Measurements from ENCODE around the gene TRAF4. TPM values are rescaled to one million over a fixed set of nuclear protein-coding genes. Genes with fewer than 3 reads are reported as not detected.

Gene TRAF4
- total and polyA plus RNA-seq, 9 of the 15 experiments (the other 6 are each of a cell fraction or from before 2014, with no cell fraction given) = 2.4 to 147 (median 72.4) TPM

GRCh38 chr17:28726627-28727491 lies 17.0 kb upstream of the TRAF4 start (continued):
- no peak for TF ChIP-seq CREB3 (tag; conservative IDR thresholded peaks at IDR 0.05; ENCODE audit: low read depth)
- no peak for TF ChIP-seq FOS (IDR thresholded peaks at IDR 0.05; ENCODE audit: extremely low read depth, insufficient read length)
- TF ChIP-seq HNRNPK (IDR thresholded peaks at IDR 0.05; ENCODE audit: low read depth, low read length, poor library complexity, severe bottlenecking) = no peak
- TF ChIP-seq CBX2 (IDR thresholded peaks at IDR 0.05; ENCODE audit: insufficient read depth, low read length, poor library complexity, severe bottlenecking) = no peak
- TF ChIP-seq FOXA1 (IDR thresholded peaks at IDR 0.05; ENCODE audit: borderline replicate concordance) = no peak
- TF ChIP-seq, protein P1, sequence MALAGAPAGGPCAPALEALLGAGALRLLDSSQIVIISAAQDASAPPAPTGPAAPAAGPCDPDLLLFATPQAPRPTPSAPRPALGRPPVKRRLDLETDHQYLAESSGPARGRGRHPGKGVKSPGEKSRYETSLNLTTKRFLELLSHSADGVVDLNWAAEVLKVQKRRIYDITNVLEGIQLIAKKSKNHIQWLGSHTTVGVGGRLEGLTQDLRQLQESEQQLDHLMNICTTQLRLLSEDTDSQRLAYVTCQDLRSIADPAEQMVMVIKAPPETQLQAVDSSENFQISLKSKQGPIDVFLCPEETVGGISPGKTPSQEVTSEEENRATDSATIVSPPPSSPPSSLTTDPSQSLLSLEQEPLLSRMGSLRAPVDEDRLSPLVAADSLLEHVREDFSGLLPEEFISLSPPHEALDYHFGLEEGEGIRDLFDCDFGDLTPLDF (CRISPR knock-in tag; IDR thresholded peaks at IDR 0.05) = peak; percentile 94
- no peak; the same call in 1 of the 2 replicates for TF ChIP-seq TGIF2 (CRISPR knock-in tag; IDR thresholded peaks at IDR 0.05)
- TF ChIP-seq ZNF785 (CRISPR knock-in tag; IDR thresholded peaks at IDR 0.05) = no peak
- peak; percentile 100 for TF ChIP-seq RAD21 (CRISPR knock-in tag; conservative IDR thresholded peaks at IDR 0.05 in 1 of 2, IDR thresholded peaks at IDR 0.05 in 1 of 2)
- TF ChIP-seq PRDM10 (IDR thresholded peaks at IDR 0.05; ENCODE audit: partially characterized antibody) = no peak
- TF ChIP-seq SIX5 (IDR thresholded peaks at IDR 0.05; ENCODE audit: borderline replicate concordance in 1 of 2, insufficient read depth in 1 of 2, low read depth in 1 of 2, low read length in 2 of 2) = no peak
- TF ChIP-seq PHF8 (IDR thresholded peaks at IDR 0.05; ENCODE audit: borderline replicate concordance, low read length) = no peak
- TF ChIP-seq GTF2A2 (tag; IDR thresholded peaks at IDR 0.05) = no peak
- TF ChIP-seq SMAD2 (IDR thresholded peaks at IDR 0.05; ENCODE audit: low read depth, low read length) = no peak
- no peak for TF ChIP-seq NFATC3 (IDR thresholded peaks at IDR 0.05)
- peak; percentile 51; the same call in 1 of the 2 replicates for TF ChIP-seq SMARCE1 (IDR thresholded peaks at IDR 0.05)
- TF ChIP-seq NR1H2 (CRISPR knock-in tag; IDR thresholded peaks at IDR 0.05) = 0 out of 2 replicates have a peak, but pooled peaks have one; percentile 73
- TF ChIP-seq PTTG1 (tag; IDR thresholded peaks at IDR 0.05; ENCODE audit: low read depth) = no peak
- TF ChIP-seq CHD2 (IDR thresholded peaks at IDR 0.05; ENCODE audit: low read depth, low read length) = peak; percentile 43; the same call in 1 of the 2 replicates
- TF ChIP-seq NFYB (IDR thresholded peaks at IDR 0.05; ENCODE audit: extremely low read depth, insufficient read length) = no peak
- TF ChIP-seq ZNF12 (CRISPR knock-in tag; IDR thresholded peaks at IDR 0.05) = peak; percentile 54; the same call in 1 of the 2 replicates
- no peak for TF ChIP-seq NFRKB (IDR thresholded peaks at IDR 0.05; ENCODE audit: low read depth)

All from K562 (cell line).